HG03095 (cell line): ENCODE data around the gene MKRN2OS.

ENCODE experiments used
- ATAC-seq: cut with Tn5 transposase; IDR thresholded peaks from one replicate; pipeline ENCODE4 v1.9.1; 2021; ENCODE audit warnings: moderate library complexity; ENCODE audit not compliant: unreplicated experiment

Gene MKRN2OS

GRCh38 chr3:12545473-12545791 is at the start of gene MKRN2OS:
TSS of gene MKRN2OS (minus strand) at chr3:12545499. CDS start at chr3:12545464, 35 bp downstream.
- ATAC-seq, result no peak

GRCh38 chr3:12593473-12593872 is 48.2 kb upstream of the MKRN2OS start:
- ATAC-seq, result no peak

- no peak for ATAC-seq
Observed at GRCh38 chr3:12591997-12592715, 46.9 kb upstream of the MKRN2OS start.

- no peak for ATAC-seq
Observed at GRCh38 chr3:12591456-12591855, 46.2 kb upstream of the MKRN2OS start.

- ATAC-seq, result no peak
Observed at GRCh38 chr3:12590096-12590495, 44.8 kb upstream of the MKRN2OS start.

- no peak for ATAC-seq
Observed at GRCh38 chr3:12588039-12589009, 43.0 kb upstream of the MKRN2OS start.

- ATAC-seq, result no peak
Observed at GRCh38 chr3:12586403-12586802, 41.1 kb upstream of the MKRN2OS start.

- no peak for ATAC-seq
Observed at GRCh38 chr3:12585970-12586369, 40.7 kb upstream of the MKRN2OS start.

GRCh38 chr3:12585181-12585580 is 39.9 kb upstream of the MKRN2OS start:
- no peak for ATAC-seq

- ATAC-seq, result no peak
Observed at GRCh38 chr3:12584083-12584482, 38.8 kb upstream of the MKRN2OS start.

GRCh38 chr3:12583280-12583679 is 38.0 kb upstream of the MKRN2OS start:
- no peak for ATAC-seq

GRCh38 chr3:12582730-12583129 is 37.4 kb upstream of the MKRN2OS start:
- no peak for ATAC-seq

GRCh38 chr3:12579905-12580304 is 34.6 kb upstream of the MKRN2OS start:
- ATAC-seq, result no peak

- no peak for ATAC-seq
Observed at GRCh38 chr3:12579456-12579855, 34.2 kb upstream of the MKRN2OS start.

GRCh38 chr3:12578742-12579141 is 33.4 kb upstream of the MKRN2OS start:
- ATAC-seq, result no peak

- no peak for ATAC-seq
Observed at GRCh38 chr3:12577379-12577778, 32.1 kb upstream of the MKRN2OS start.

- ATAC-seq, result no peak
Observed at GRCh38 chr3:12574661-12575060, 29.4 kb upstream of the MKRN2OS start.

GRCh38 chr3:12574131-12574530 is 28.8 kb upstream of the MKRN2OS start:
- ATAC-seq, result no peak

GRCh38 chr3:12571986-12572385 is 26.7 kb upstream of the MKRN2OS start:
- no peak for ATAC-seq

GRCh38 chr3:12569836-12570235 is 24.5 kb upstream of the MKRN2OS start:
- no peak for ATAC-seq

GRCh38 chr3:12568747-12569146 is 23.4 kb upstream of the MKRN2OS start:
- ATAC-seq, result no peak

GRCh38 chr3:12566976-12567375 is 21.7 kb upstream of the MKRN2OS start:
- ATAC-seq, result no peak
